ENCODE data around the gene DLG4.

GRCh38 chr17:7237761-7238419 lies 18.3 kb upstream of the DLG4 start:
- TF ChIP-seq CTCF (IDR thresholded peaks at IDR 0.05; ENCODE audit: low read depth, low read length, poor library complexity, severe bottlenecking) (no peak), EZH2phosphoT487 (IDR thresholded peaks at IDR 0.05; ENCODE audit: borderline replicate concordance, low read length) (no peak)

Data from DOHH2 (cell line).